HEK293 (cell line): Measurements from ENCODE around the gene SCUBE3.

Experiments used
- CTCF ChIA-PET: fragments of 350-600 bp; formaldehyde crosslinking; extraction: SDS; loops from one replicate; lab custom pipeline; 2021; ENCODE audit warnings: antibody characterized with exemption; lab: Yijun Ruan, JAX
- POLR2A ChIA-PET: fragments of 300-600 bp; formaldehyde crosslinking; extraction: SDS; loops from one replicate; lab custom pipeline; 2020; ENCODE audit warnings: antibody characterized with exemption, inconsistent platforms; lab: Yijun Ruan, JAX
- H3K27ac ChIP-seq: fragments of 200-500 bp; sonication (Bioruptor generic); 2 replicates; pipeline ENCODE4 v1.5.1; 2014; ENCODE audit warnings: low read depth, low read length, control low read depth, inconsistent platforms; ENCODE audit errors: extremely low read depth
- H3K36me3 ChIP-seq, 2 experiments: fragments of 200-500 bp in 1 of 2; sonication (Bioruptor generic) in 1 of 2; 1 replicate in 1 of 2; 2 replicates in 1 of 2; pipeline ENCODE4 v1.5.1; 2014 to 2017; ENCODE audit warnings: inconsistent platforms in 2 of 2, low read length in 2 of 2; ENCODE audit not compliant: control insufficient read depth in 2 of 2, insufficient read depth in 1 of 2
- H3K4me1 ChIP-seq: fragments of 200-500 bp; sonication (Bioruptor generic); 2 replicates; pipeline ENCODE4 v1.5.1; 2014; ENCODE audit warnings: mild to moderate bottlenecking, low read length, inconsistent platforms; ENCODE audit not compliant: control insufficient read depth, insufficient read depth
- H3K4me3 ChIP-seq: 2 replicates; pipeline ENCODE4 v1.5.1; 2011; ENCODE audit warnings: low read depth, mild to moderate bottlenecking, control low read depth, low read length, moderate library complexity
- H3K9me3 ChIP-seq: fragments of 200-500 bp; sonication (Bioruptor generic); 2 replicates; pipeline ENCODE4 v1.5.1; 2014; ENCODE audit warnings: low read depth, low read length, inconsistent platforms; ENCODE audit not compliant: control insufficient read depth, insufficient read depth
- ATF2 ChIP-seq: fragments of 450-650 bp; formaldehyde crosslinking; IDR thresholded peaks from 2 replicates; pipeline ENCODE4 v1.5.1; 2016; ENCODE audit warnings: missing biosample characterization, missing genetic modification characterization, low read depth
- INSM2 ChIP-seq: fragments of 450-650 bp; formaldehyde crosslinking; IDR thresholded peaks from 2 replicates; pipeline ENCODE4 v1.5.1; 2016; ENCODE audit warnings: missing biosample characterization, missing genetic modification characterization
- KLF1 ChIP-seq: fragments of 450-650 bp; formaldehyde crosslinking; IDR thresholded peaks from 2 replicates; pipeline ENCODE4 v1.5.1; 2016; ENCODE audit warnings: missing biosample characterization, missing genetic modification characterization
- KLF10 ChIP-seq: fragments of 450-650 bp; IDR thresholded peaks from 2 replicates; pipeline ENCODE4 v1.5.1; 2018; ENCODE audit warnings: missing biosample characterization, mild to moderate bottlenecking, missing genetic modification characterization
- KLF8 ChIP-seq: fragments of 450-650 bp; formaldehyde crosslinking; IDR thresholded peaks from 2 replicates; pipeline ENCODE4 v1.5.1; 2016; ENCODE audit warnings: missing biosample characterization, missing genetic modification characterization
- MYNN ChIP-seq: fragments of 450-650 bp; formaldehyde crosslinking; IDR thresholded peaks from 2 replicates; pipeline ENCODE4 v1.5.1; 2016; ENCODE audit warnings: missing biosample characterization, missing genetic modification characterization, borderline replicate concordance
- OSR2 ChIP-seq: fragments of 450-650 bp; formaldehyde crosslinking; IDR thresholded peaks from 2 replicates; pipeline ENCODE4 v1.5.1; 2016; ENCODE audit warnings: missing biosample characterization, missing genetic modification characterization
- PRDM4 ChIP-seq: fragments of 450-650 bp; formaldehyde crosslinking; IDR thresholded peaks from 2 replicates; pipeline ENCODE4 v1.5.1; 2017; ENCODE audit warnings: missing biosample characterization, missing genetic modification characterization
- PRDM6 ChIP-seq: fragments of 450-650 bp; formaldehyde crosslinking; IDR thresholded peaks from 2 replicates; pipeline ENCODE4 v1.5.1; 2017; ENCODE audit warnings: missing biosample characterization, missing genetic modification characterization
- YY1 ChIP-seq: fragments of 450-650 bp; formaldehyde crosslinking; IDR thresholded peaks from 2 replicates; pipeline ENCODE4 v1.5.1; 2018; ENCODE audit warnings: missing biosample characterization, missing genetic modification characterization
- ZBTB20 ChIP-seq: fragments of 450-650 bp; formaldehyde crosslinking; IDR thresholded peaks from 2 replicates; pipeline ENCODE4 v1.5.1; 2016; ENCODE audit warnings: missing biosample characterization, missing genetic modification characterization
- ZFP37 ChIP-seq: fragments of 450-650 bp; formaldehyde crosslinking; IDR thresholded peaks from 2 replicates; pipeline ENCODE4 v1.5.1; 2016; ENCODE audit warnings: missing biosample characterization, missing genetic modification characterization
- ZFP69B ChIP-seq: fragments of 450-650 bp; formaldehyde crosslinking; IDR thresholded peaks from 2 replicates; pipeline ENCODE4 v1.5.1; 2016; ENCODE audit warnings: missing biosample characterization, missing genetic modification characterization
- ZNF211 ChIP-seq: fragments of 450-650 bp; formaldehyde crosslinking; IDR thresholded peaks from 2 replicates; pipeline ENCODE4 v1.5.1; 2016; ENCODE audit warnings: low read depth, missing biosample characterization, missing genetic modification characterization
- ZNF248 ChIP-seq: fragments of 450-650 bp; formaldehyde crosslinking; IDR thresholded peaks from 2 replicates; pipeline ENCODE4 v1.5.1; 2017; ENCODE audit warnings: missing biosample characterization, missing genetic modification characterization
- ZNF37A ChIP-seq: fragments of 450-650 bp; IDR thresholded peaks from 2 replicates; pipeline ENCODE4 v1.5.1; 2018; ENCODE audit warnings: missing biosample characterization, missing genetic modification characterization
- ZNF426 ChIP-seq: fragments of 450-650 bp; formaldehyde crosslinking; IDR thresholded peaks from 2 replicates; pipeline ENCODE4 v1.5.1; 2017; ENCODE audit warnings: missing biosample characterization, missing genetic modification characterization, mild to moderate bottlenecking, inconsistent platforms, moderate library complexity
- ZNF510 ChIP-seq: fragments of 450-650 bp; formaldehyde crosslinking; IDR thresholded peaks from 2 replicates; pipeline ENCODE4 v1.5.1; 2018; ENCODE audit warnings: mild to moderate bottlenecking, missing genetic modification characterization, missing biosample characterization; ENCODE audit not compliant: insufficient replicate concordance
- ZNF514 ChIP-seq: fragments of 450-650 bp; formaldehyde crosslinking; IDR thresholded peaks from 2 replicates; pipeline ENCODE4 v1.5.1; 2016; ENCODE audit warnings: missing biosample characterization, missing genetic modification characterization
- ZNF530 ChIP-seq: fragments of 450-650 bp; formaldehyde crosslinking; IDR thresholded peaks from 2 replicates; pipeline ENCODE4 v1.5.1; 2016; ENCODE audit warnings: low read depth, missing biosample characterization, missing genetic modification characterization
- ZNF677 ChIP-seq: fragments of 450-650 bp; IDR thresholded peaks from 2 replicates; pipeline ENCODE4 v1.5.0; 2018; ENCODE audit warnings: missing biosample characterization, mild to moderate bottlenecking, missing genetic modification characterization, moderate library complexity
- ZSCAN18 ChIP-seq: fragments of 450-650 bp; formaldehyde crosslinking; IDR thresholded peaks from 2 replicates; pipeline ENCODE4 v1.5.1; 2016; ENCODE audit warnings: missing biosample characterization, missing genetic modification characterization
- ZSCAN5A ChIP-seq: fragments of 450-650 bp; formaldehyde crosslinking; IDR thresholded peaks from 2 replicates; pipeline ENCODE4 v1.5.1; 2016; ENCODE audit warnings: missing biosample characterization, missing genetic modification characterization
- TF ChIP-seq, protein P1 (sequence below): fragments of 450-650 bp; IDR thresholded peaks from 2 replicates; pipeline ENCODE4 v1.5.1; 2018; ENCODE audit warnings: missing biosample characterization, mild to moderate bottlenecking, missing genetic modification characterization

The SCUBE3 gene

DNA sequence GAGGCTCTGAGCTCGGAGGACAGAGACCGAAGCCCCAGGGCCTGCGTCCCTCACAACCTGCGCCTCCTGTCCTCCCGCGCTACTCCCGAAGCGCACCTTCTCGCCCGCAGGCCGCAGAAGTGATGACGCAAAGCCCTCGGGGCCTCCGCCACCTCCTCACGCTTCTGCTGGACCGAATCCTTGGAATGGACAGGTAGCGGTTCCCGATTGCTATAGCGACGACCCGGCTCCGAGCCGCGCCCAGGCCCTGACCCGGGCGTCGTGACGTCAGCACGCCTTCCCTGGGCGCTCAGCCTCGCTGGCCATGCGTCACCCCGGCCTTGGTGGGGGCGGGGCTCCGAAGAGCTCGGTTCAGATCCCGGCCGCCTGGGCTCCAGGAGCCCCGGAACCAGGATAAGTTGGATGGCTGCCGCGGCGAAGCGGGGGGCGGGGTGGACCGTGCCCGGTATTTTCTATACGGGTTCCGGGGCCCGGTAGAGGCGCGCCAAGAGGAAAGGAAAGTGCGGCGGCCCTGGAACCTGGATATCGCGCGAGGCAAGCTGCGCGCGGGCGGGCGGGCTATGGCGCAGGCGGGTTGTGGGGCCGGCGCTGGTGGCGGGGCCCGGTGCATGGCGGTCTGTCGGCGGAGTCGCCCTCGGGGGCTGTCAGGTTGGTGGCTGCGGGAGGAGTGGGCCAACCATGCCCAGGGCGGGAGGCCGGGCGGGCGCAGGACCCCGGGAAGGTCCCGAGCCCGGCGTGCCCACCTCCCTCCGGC is 45.6 kb downstream of the SCUBE3 start, which contains the start of gene ZNF76:
Gene ZNF76 (plus strand): TSS at position 542 of the 754 bp plus-strand sequence. CDS start 21,417 bp downstream, outside the sequence.
- H3K4me1 ChIP-seq, result peaks cover 3% of the 10 kb centered on the region; the same call in 1 of the 2 replicates
- peak within 1 kb of the TSS; percentile 85 for H3K27ac ChIP-seq
- no peaks in the 10 kb centered on the region for H3K36me3 ChIP-seq
- ChIA-PET CTCF (interaction anchor here (0.5 to 5.7 kb wide), 6 partner anchors 10 to 207 kb away, joined by 3 to 64 read pairs (median 4); no protein-coding TSS in a partner anchor), POLR2A (interaction anchor here (0.5 to 2.1 kb wide), 36 partner anchors 9 to 1267 kb away, joined by 3 to 24 read pairs (median 5); partner anchors contain the start of genes FANCE, RPL10A, RPS10 and SCUBE3)
- no peaks in the 10 kb centered on the region for H3K9me3 ChIP-seq
- H3K4me3 ChIP-seq, result peak within 1 kb of the TSS; percentile 76
- TF ChIP-seq MYNN (tag by site-specific recombination) (peak; percentile 6; the same call in 1 of the 2 replicates), OSR2 (tag by site-specific recombination) (0 out of 2 replicates have a peak, but pooled peaks have one; percentile 19), ZNF677 (tag by site-specific recombination) (peak; percentile 33; the same call in 1 of the 2 replicates), ZNF426 (tag by site-specific recombination) (peak; percentile 5; the same call in 1 of the 2 replicates), ZNF514 (tag by site-specific recombination) (no peak), INSM2 (tag by site-specific recombination) (peak; percentile 57), ZFP37 (tag by site-specific recombination) (peak; percentile 19), ZNF530 (tag by site-specific recombination) (no peak), ZSCAN5A (tag by site-specific recombination) (peak; percentile 59; the same call in 1 of the 2 replicates), KLF10 (peak; percentile 95), ZNF248 (tag by site-specific recombination) (no peak), KLF8 (tag by site-specific recombination) (peak; percentile 96), ZSCAN18 (tag by site-specific recombination) (peak; percentile 95), ZFP69B (tag by site-specific recombination) (peak; percentile 95), KLF1 (peak; percentile 80), ZBTB20 (tag by site-specific recombination) (peak; percentile 100), ZNF37A (no peak; the same call in 1 of the 2 replicates), PRDM6 (tag by site-specific recombination) (0 out of 2 replicates have a peak, but pooled peaks have one; percentile 23), PRDM4 (tag by site-specific recombination) (peak; percentile 76; the same call in 1 of the 2 replicates), YY1 (peak; percentile 97), ZNF510 (no peak), ZNF211 (tag by site-specific recombination) (no peak), ATF2 (tag by site-specific recombination) (peak; percentile 98)
- TF ChIP-seq, protein P1, sequence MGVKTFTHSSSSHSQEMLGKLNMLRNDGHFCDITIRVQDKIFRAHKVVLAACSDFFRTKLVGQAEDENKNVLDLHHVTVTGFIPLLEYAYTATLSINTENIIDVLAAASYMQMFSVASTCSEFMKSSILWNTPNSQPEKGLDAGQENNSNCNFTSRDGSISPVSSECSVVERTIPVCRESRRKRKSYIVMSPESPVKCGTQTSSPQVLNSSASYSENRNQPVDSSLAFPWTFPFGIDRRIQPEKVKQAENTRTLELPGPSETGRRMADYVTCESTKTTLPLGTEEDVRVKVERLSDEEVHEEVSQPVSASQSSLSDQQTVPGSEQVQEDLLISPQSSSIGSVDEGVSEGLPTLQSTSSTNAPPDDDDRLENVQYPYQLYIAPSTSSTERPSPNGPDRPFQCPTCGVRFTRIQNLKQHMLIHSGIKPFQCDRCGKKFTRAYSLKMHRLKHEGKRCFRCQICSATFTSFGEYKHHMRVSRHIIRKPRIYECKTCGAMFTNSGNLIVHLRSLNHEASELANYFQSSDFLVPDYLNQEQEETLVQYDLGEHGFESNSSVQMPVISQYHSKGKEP, result peak; percentile 87
